Sigmoid colon (tissue), 3 donors: ENCODE data around the gene ADAMTS14.

Experiments used
- CTCF ChIP-seq, 4 experiments: fragments of 450-650 bp in 3 of 4; fragments of 200-600 bp in 1 of 4; IDR thresholded peaks; one replicate each; pipeline ENCODE4 v1.5.1; 2016 to 2019; ENCODE audit warnings: antibody characterized with exemption in 4 of 4, mild to moderate bottlenecking in 3 of 4, moderate library complexity in 2 of 4
- POLR2A ChIP-seq, 2 donors: fragments of 450-650 bp; IDR thresholded peaks; one replicate each; pipeline ENCODE4 v1.6.1; 2016; ENCODE audit warnings: antibody characterized with exemption in 2 of 2, mild to moderate bottlenecking in 2 of 2, moderate library complexity in 2 of 2

GRCh38 chr10:70771311-70772194, 99.2 kb downstream of the ADAMTS14 start:
- TF ChIP-seq POLR2A (IDR thresholded peaks at IDR 0.05), result no peak
- no peak for TF ChIP-seq CTCF (IDR thresholded peaks at IDR 0.05)
